Kidney (tissue), 14 donors: ENCODE data around the gene RBBP8. TPM values are rescaled to one million over a fixed set of nuclear protein-coding genes. Genes with fewer than 3 reads are reported as not detected.

Source experiments
- DNase-seq, 5 donors: peaks; one replicate each; pipeline ENCODE4 v3.0.0-alpha.2; 2013 to 2020
- FAIRE-seq: peaks from 2 replicates; lab custom pipeline; 2012; peaks lifted over from hg19 to GRCh38; lab: Jason Lieb, UNC
- H3K27ac ChIP-seq, 2 donors: one replicate each; pipeline ENCODE4 v1.7.0; 2013; ENCODE audit warnings: low read depth in 2 of 2, low read length in 2 of 2, inconsistent platforms in 1 of 2
- H3K27me3 ChIP-seq: one replicate; pipeline ENCODE4 v1.7.1; 2013; ENCODE audit warnings: low read length, inconsistent platforms; ENCODE audit not compliant: control insufficient read depth, insufficient read depth
- H3K36me3 ChIP-seq, 3 donors: one replicate each; pipeline versions ENCODE4 v1.7.0 to v1.7.1; 2013; ENCODE audit warnings: low read length in 3 of 3, control low read depth in 1 of 3, inconsistent platforms in 1 of 3; ENCODE audit not compliant: insufficient read depth in 3 of 3, control insufficient read depth in 2 of 3
- H3K4me1 ChIP-seq, 3 donors: one replicate each; pipeline versions ENCODE4 v1.7.0 to v1.7.1; 2013; ENCODE audit warnings: low read length in 3 of 3, inconsistent platforms in 1 of 3, low read depth in 1 of 3; ENCODE audit not compliant: control insufficient read depth in 2 of 3, insufficient read depth in 2 of 3
- H3K4me3 ChIP-seq, 3 donors: one replicate each; pipeline versions ENCODE4 v1.7.0 to v1.8.1; 2013; ENCODE audit warnings: low read length in 3 of 3, control low read depth in 1 of 3, inconsistent platforms in 1 of 3
- H3K9ac ChIP-seq, 3 donors: one replicate each; pipeline versions ENCODE4 v1.7.0 to v1.7.1; 2013; ENCODE audit warnings: low read length in 3 of 3, control low read depth in 1 of 3, inconsistent platforms in 1 of 3
- H3K9me3 ChIP-seq, 3 donors: one replicate each; pipeline versions ENCODE4 v1.7.0 to v1.7.1; 2013; ENCODE audit warnings: low read length in 3 of 3, control low read depth in 1 of 3, inconsistent platforms in 1 of 3; ENCODE audit not compliant: control insufficient read depth in 2 of 3, insufficient read depth in 1 of 3
- CTCF ChIP-seq: IDR thresholded peaks from 3 replicates; pipeline ENCODE4 v1.5.1; 2012; ENCODE audit warnings: mild to moderate bottlenecking, moderate library complexity, borderline replicate concordance; ENCODE audit not compliant: insufficient read depth; ENCODE audit errors: extremely low read depth
- intact Hi-C: fragments of 100-400 bp; cut with DNase I; formaldehyde crosslinking; loops from one replicate; pipeline ENCODE4 v1.11.1; 2022
- polyA plus RNA-seq: library from polyadenylated mRNA; stranded (reverse); fragments of 350-450 nt; fragmentation: Illumina TruSeq; extraction: RNeasy Lipid Tissue Mini Kit (QIAGEN cat#74804); gene quantifications from one replicate; pipeline ENCODE4 v1.2.3, GENCODE V29; 2014; ENCODE audit warnings: low read depth, low replicate concordance; ENCODE audit not compliant: insufficient read depth
- total RNA-seq: library from RNA; stranded (reverse); fragmentation: NEBNext Ultra II Directional; extraction: Animal tissue kit (Norgen Biotek cat#: 25700); gene quantifications from one replicate; pipeline ENCODE4 v1.2.1, GENCODE V29; 2021
- donor health status: control.
- donor health status: control.
- donor health status: control.
- donor health status: control.
- donor health status: control.
- donor health status: DM: yes; HTN: yes; CAD: no.
- donor health status: Normal renal cell carcinoma (clear cell type).

Gene RBBP8
- total and polyA plus RNA-seq, 2 donors from 2014 or later: 45.8 to 166 TPM

GRCh38 chr18:23054553-23054952 lies 121.4 kb downstream of the RBBP8 start:
- DNase-seq (no peak), FAIRE-seq (no peak)
- Histone ChIP-seq H3K4me1 (no peaks in the 10 kb centered on the region), H3K36me3 (no peaks in the 10 kb centered on the region), H3K9me3 (no peaks in the 10 kb centered on the region), H3K9ac (no peak overlapping the region), H3K27me3 (no peaks in the 10 kb centered on the region), H3K4me3 (no peak overlapping the region), H3K27ac (no peak overlapping the region)
- intact Hi-C loops: no loop called here
- no peak for TF ChIP-seq CTCF

GRCh38 chr18:23056315-23056714 lies 123.2 kb downstream of the RBBP8 start:
- no peak for FAIRE-seq
- Histone ChIP-seq H3K9me3 (no peaks in the 10 kb centered on the region), H3K27ac (no peak overlapping the region), H3K4me1 (no peaks in the 10 kb centered on the region), H3K27me3 (no peaks in the 10 kb centered on the region), H3K9ac (no peak overlapping the region), H3K4me3 (no peak overlapping the region), H3K36me3 (no peaks in the 10 kb centered on the region)
- TF ChIP-seq CTCF: no peak
- intact Hi-C loops: no loop called here
- DNase-seq: no peak

GRCh38 chr18:23057096-23057495 lies 124.0 kb downstream of the RBBP8 start:
- Histone ChIP-seq H3K36me3 (no peaks in the 10 kb centered on the region), H3K9me3 (no peaks in the 10 kb centered on the region), H3K27me3 (no peaks in the 10 kb centered on the region), H3K27ac (no peak overlapping the region), H3K4me1 (no peaks in the 10 kb centered on the region), H3K4me3 (no peak overlapping the region), H3K9ac (no peak overlapping the region)
- no peak for FAIRE-seq
- intact Hi-C loops: no loop called here
- no peak for DNase-seq
- no peak for TF ChIP-seq CTCF

- no peak overlapping the region for H3K9ac ChIP-seq
- no peak for TF ChIP-seq CTCF
- no peaks in the 10 kb centered on the region for H3K36me3 ChIP-seq
- H3K4me1 ChIP-seq: no peaks in the 10 kb centered on the region
- H3K9me3 ChIP-seq: peaks cover 0 to 4% (median 0%) of the 10 kb centered on the region in 3 donors
- no peak for FAIRE-seq
- no peaks in the 10 kb centered on the region for H3K27me3 ChIP-seq
- H3K4me3 ChIP-seq: no peak overlapping the region
- no peak overlapping the region for H3K27ac ChIP-seq
- intact Hi-C loops: no loop called here
- no peak for DNase-seq
These were observed 125.8 kb downstream of the RBBP8 start for GRCh38 chr18:23058746-23059415.
